Tibial artery (tissue), 4 donors: ENCODE data around the gene MKNK1.

Experiments
- DNase-seq, 2 donors: peaks; one replicate each; pipeline ENCODE4 v3.0.0-alpha.2; 2019
- H3K27ac ChIP-seq, 2 donors: fragments of 200-600 bp; sonication (generic) in 1 of 2; 1 replicate in 1 of 2; 2 replicates in 1 of 2; pipeline ENCODE4 v1.5.1; 2018 to 2019; ENCODE audit warnings: mild to moderate bottlenecking in 1 of 2
- H3K27me3 ChIP-seq, 2 donors: fragments of 200-600 bp; sonication (generic) in 1 of 2; one replicate each; pipeline versions ENCODE4 v1.5.1 to v1.6.0; 2016 to 2019
- H3K36me3 ChIP-seq, 3 donors: fragments of 200-600 bp; sonication (generic) in 2 of 3; one replicate each; pipeline ENCODE4 v1.5.1; 2016 to 2019; ENCODE audit warnings: mild to moderate bottlenecking in 2 of 3
- H3K4me1 ChIP-seq, 4 donors: fragments of 200-600 bp; sonication (generic) in 2 of 4; 1 replicate in 3 of 4; 2 replicates in 1 of 4; pipeline ENCODE4 v1.5.1; 2016 to 2019
- H3K4me3 ChIP-seq, 2 donors: fragments of 200-600 bp; sonication (generic) in 1 of 2; 1 replicate in 1 of 2; 2 replicates in 1 of 2; pipeline ENCODE4 v1.5.1; 2018 to 2019; ENCODE audit warnings: mild to moderate bottlenecking in 2 of 2
- H3K9me3 ChIP-seq, 3 donors: fragments of 200-600 bp; sonication (generic) in 1 of 3; one replicate each; pipeline ENCODE4 v1.5.1; 2016 to 2019
- intact Hi-C: fragments of 100-400 bp; cut with DNase I; formaldehyde crosslinking; loops from one replicate; pipeline ENCODE4 v1.15.0; 2023; ENCODE audit warnings: low total_unique reads
- TF ChIP-seq, protein P1 (sequence below), 2 experiments: fragments of 200-600 bp in 1 of 2; fragments of 450-650 bp in 1 of 2; IDR thresholded peaks; one replicate each; pipeline ENCODE4 v1.5.1; 2017 to 2019; ENCODE audit warnings: antibody characterized with exemption in 2 of 2, mild to moderate bottlenecking in 1 of 2, moderate library complexity in 1 of 2

Gene MKNK1

GRCh38 chr1:46516200-46516950 lies 87.7 kb downstream of the MKNK1 start:
- peaks cover 0 to 6% (median 0%) of the 10 kb centered on the region in 4 donors for H3K4me1 ChIP-seq
- H3K27ac ChIP-seq = no peak overlapping the region
- no peak for DNase-seq
- H3K9me3 ChIP-seq = no peaks in the 10 kb centered on the region
- TF ChIP-seq, protein P1, sequence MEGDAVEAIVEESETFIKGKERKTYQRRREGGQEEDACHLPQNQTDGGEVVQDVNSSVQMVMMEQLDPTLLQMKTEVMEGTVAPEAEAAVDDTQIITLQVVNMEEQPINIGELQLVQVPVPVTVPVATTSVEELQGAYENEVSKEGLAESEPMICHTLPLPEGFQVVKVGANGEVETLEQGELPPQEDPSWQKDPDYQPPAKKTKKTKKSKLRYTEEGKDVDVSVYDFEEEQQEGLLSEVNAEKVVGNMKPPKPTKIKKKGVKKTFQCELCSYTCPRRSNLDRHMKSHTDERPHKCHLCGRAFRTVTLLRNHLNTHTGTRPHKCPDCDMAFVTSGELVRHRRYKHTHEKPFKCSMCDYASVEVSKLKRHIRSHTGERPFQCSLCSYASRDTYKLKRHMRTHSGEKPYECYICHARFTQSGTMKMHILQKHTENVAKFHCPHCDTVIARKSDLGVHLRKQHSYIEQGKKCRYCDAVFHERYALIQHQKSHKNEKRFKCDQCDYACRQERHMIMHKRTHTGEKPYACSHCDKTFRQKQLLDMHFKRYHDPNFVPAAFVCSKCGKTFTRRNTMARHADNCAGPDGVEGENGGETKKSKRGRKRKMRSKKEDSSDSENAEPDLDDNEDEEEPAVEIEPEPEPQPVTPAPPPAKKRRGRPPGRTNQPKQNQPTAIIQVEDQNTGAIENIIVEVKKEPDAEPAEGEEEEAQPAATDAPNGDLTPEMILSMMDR (IDR thresholded peaks at IDR 0.05) = no peak
- no peaks in the 10 kb centered on the region for H3K36me3 ChIP-seq
- intact Hi-C loops = no loop called here
- H3K27me3 ChIP-seq = peaks cover 0 to 32% of the 10 kb centered on the region in 2 donors
- H3K4me3 ChIP-seq = no peak overlapping the region

DNA sequence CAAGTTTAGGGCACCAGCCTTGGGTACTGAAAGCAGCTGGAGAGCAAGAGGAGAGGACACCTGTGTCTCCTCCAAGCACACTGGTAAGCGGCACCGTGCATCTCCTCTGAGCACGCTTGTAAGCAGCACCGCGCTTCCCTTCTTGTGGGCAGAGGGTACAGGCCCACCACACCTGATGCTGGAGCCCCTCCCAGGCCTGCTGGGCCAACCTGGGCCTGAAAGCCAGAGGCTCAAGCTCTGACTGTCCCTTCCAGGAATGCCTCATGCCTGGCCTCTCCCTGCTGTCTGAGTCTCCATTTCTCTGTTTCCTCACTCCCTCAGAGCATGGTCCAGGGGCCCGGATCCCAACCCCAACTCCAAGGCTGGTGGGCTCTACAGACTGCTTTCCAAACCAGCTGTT lies 88.5 kb downstream of the MKNK1 start:
- Histone ChIP-seq H3K27me3 (peaks cover 0 to 40% of the 10 kb centered on the region in 2 donors), H3K36me3 (no peaks in the 10 kb centered on the region), H3K4me3 (no peak overlapping the region), H3K4me1 (peaks cover 0 to 6% (median 0%) of the 10 kb centered on the region in 4 donors), H3K9me3 (no peaks in the 10 kb centered on the region), H3K27ac (no peak overlapping the region)
- intact Hi-C loops = no loop called here
- TF ChIP-seq, protein P1 (IDR thresholded peaks at IDR 0.05) = no peak
- no peak for DNase-seq

GRCh38 chr1:46513536-46513935 lies 90.5 kb downstream of the MKNK1 start:
- no peak for DNase-seq
- H3K27me3 ChIP-seq = peaks cover 0 to 26% of the 10 kb centered on the region in 2 donors
- H3K4me1 ChIP-seq = peaks cover 0 to 6% (median 0%) of the 10 kb centered on the region in 4 donors
- H3K9me3 ChIP-seq = no peaks in the 10 kb centered on the region
- H3K36me3 ChIP-seq = no peaks in the 10 kb centered on the region
- no peak overlapping the region for H3K27ac ChIP-seq
- no peak overlapping the region for H3K4me3 ChIP-seq
- intact Hi-C loops = no loop called here
- TF ChIP-seq, protein P1 (IDR thresholded peaks at IDR 0.05) = no peak

DNA sequence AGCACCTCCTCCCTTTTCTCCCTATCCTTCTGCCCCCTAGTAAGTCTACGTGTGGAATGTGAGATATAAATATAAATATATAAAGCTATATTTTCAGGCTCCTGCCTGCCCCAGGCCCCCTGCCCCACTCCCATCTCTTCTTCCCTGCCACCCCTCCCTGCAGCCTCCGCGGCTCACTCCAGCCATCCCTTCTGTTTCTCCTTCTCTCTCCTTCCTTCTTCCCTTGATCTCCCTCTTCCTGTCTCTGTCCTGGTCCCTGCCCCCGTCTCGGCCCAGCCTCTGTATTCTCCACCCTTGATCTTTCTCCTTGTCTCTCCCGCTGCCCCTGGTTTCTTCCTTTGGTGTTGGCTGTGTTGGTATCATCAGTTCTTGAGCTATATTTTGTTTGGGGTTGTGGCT lies 91.3 kb downstream of the MKNK1 start:
- TF ChIP-seq, protein P1 (IDR thresholded peaks at IDR 0.05) = no peak
- Histone ChIP-seq H3K9me3 (no peaks in the 10 kb centered on the region), H3K27ac (no peak overlapping the region), H3K36me3 (no peaks in the 10 kb centered on the region), H3K4me1 (peaks cover 0 to 6% (median 0%) of the 10 kb centered on the region in 4 donors), H3K4me3 (no peak overlapping the region), H3K27me3 (peaks cover 0 to 19% of the 10 kb centered on the region in 2 donors)
- DNase-seq = no peak
- intact Hi-C loops = no loop called here

GRCh38 chr1:46512135-46512791 lies 91.8 kb downstream of the MKNK1 start:
- Histone ChIP-seq H3K4me3 (no peak overlapping the region), H3K4me1 (peaks cover 0 to 6% (median 0%) of the 10 kb centered on the region in 4 donors), H3K9me3 (no peaks in the 10 kb centered on the region), H3K36me3 (no peaks in the 10 kb centered on the region), H3K27me3 (peaks cover 0 to 19% of the 10 kb centered on the region in 2 donors), H3K27ac (no peak overlapping the region)
- DNase-seq = no peak
- intact Hi-C loops = no loop called here
- TF ChIP-seq, protein P1 (IDR thresholded peaks at IDR 0.05) = no peak
